ENCODE data around the gene ZNF700.
"Not testable (repeated sequence)": the region's sequence is repeated elsewhere in the genome, so short reads cannot be mapped to it uniquely, and the experiment has no call there.

The ZNF700 gene

DNA sequence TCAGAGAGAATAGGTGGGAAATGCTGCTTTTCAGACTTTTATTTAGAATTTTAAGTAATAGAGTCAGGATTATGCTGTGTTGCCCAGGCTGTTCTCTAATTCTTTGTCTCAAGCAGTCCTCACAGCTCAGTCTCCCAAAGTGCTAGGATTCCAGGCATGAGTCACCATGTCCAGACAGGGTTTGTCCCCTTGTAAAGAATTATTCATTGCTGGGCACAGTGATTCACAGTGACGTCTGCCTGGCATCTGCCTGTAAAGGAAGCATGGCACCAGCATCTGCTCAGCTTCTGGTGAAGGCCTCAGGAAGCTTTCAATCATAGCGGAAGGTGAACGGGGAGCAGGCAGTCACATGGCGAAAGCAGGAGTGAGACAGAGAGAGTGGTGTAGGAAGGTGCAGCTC is 57.6 kb downstream of the ZNF700 start:
- intact Hi-C loops (cut with DNase I), result no loop called here
- DNase-seq, result no peak

- no peak for DNase-seq
- intact Hi-C loops (cut with DNase I), result no loop called here
These were observed 60.1 kb downstream of the ZNF700 start for GRCh38 chr19:11984986-11985385.

DNA sequence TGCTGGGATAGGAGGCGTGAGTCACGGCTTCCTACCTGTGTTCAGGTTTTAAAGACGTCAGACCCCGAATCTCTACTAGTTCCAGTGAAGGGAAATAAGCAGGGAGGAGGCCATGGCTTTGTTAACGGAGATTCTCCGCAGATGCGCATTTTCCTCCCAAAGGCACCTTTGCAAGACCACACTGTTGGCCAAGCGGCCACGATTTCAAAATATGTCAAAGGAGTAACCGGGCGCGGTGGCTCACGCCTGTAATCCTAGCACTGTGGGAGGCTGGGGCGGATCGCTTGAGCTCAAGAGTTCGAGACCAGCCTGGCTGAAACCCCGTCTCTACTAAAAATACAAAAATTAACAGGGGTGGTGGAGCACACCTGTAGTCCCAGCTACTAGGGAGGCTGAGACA is 61.8 kb downstream of the ZNF700 start:
- intact Hi-C loops (cut with DNase I), result no loop called here
- no peak for DNase-seq

DNA sequence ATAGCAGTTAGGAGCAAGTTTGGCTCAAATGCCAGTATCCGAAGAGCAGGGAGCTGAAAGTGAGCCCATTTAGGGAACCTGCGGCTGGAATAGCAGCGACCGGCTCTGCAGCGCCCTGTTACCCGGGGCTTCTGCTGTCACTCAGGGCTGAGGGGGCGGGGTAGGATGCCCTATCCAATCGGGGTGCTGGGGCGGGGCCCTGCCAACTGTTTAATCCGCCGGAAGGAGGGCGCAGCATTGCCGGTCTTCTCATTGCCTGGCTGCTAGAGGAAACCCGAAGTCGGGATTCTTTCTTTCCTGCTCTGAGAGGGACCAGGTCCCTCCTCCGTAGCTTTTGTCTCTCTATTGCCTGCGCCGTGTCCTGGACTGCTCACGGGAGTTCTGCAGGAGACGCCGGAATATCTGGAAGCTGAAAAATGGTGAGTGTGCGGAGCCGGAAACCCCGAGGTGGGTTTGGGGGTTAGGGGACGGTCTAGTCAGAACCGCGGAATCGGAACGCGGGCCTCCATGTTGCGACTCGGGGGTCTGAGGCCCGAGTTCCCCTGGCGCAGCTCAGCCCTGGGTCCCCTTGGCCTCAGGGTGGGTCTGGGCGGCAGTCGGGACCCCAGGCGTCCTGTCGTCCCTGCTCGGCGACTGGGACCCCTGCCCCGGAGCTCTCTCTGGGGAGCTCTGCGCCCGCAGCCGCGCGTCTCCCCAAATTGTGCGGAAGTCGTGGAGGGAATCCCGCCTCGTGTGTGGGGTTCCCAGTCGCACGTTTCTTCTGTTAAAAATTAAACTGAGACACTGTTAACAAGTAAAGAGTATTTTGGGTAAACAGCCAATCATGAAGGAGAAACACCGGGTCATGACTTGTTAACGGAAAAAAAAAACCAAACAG is 62.7 kb downstream of the ZNF700 start:
- DNase-seq, result peak; percentile 83 to 99 (median 92)
- intact Hi-C loops (cut with DNase I), result loop anchor here (1.0 to 2.0 kb wide), 2 partner anchors 63 to 191 kb away; no protein-coding TSS in a partner anchor

DNA sequence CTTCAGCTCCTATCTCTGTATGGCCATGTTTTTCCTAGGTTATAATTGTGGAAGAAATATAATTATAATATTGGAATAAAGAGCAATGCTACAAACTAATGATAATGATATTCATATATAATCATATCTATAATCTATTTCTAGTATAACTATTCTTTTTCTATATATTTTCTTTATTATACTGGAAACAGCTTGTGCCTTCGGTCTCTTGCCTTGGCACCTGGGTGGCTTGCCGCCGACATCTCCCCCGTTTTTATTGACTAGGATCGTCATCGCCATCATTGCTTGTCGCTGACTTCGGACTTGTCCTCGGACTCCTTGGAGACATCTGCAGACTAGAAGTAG is 64.2 kb downstream of the ZNF700 start:
- no peak for DNase-seq
- intact Hi-C loops (cut with DNase I), result loop anchor here (1.0 to 2.0 kb wide), 2 partner anchors 25 to 192 kb away; no protein-coding TSS in a partner anchor

- intact Hi-C loops (cut with DNase I); DNase-seq: not testable (repeated sequence)
These were observed 67.0 kb downstream of the ZNF700 start for GRCh38 chr19:11991921-11992320.

DNA sequence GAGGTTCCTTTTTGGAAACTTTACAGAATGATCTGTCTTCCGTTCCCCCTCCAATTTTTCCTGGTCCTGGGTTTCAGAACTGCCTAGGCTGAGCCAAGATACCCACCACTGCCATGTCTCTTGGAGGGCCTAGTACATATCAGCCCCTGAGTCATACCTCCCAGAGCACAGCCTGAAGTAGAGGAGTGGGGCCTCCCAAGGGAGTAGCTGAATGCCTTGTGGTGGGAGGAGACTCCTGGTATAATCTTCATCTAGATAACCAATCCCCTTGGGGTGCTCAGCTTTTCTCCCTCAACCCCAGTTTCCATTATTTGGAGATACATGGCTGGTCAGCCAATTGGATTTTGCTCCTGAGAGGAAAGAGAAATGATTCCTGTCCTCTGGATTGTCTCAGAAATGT is 70.3 kb downstream of the ZNF700 start:
- intact Hi-C loops (cut with DNase I), result no loop called here

More for the DNA sequence above, 70.3 kb downstream of the ZNF700 start:
- no peak for DNase-seq

Measured in posterior cingulate gyrus (tissue), 11 donors.